Measurements from ENCODE around the gene STUM.
"Not testable (repeated sequence)": the region's sequence is repeated elsewhere in the genome, so short reads cannot be mapped to it uniquely, and the experiment has no call there.

The STUM gene

DNA sequence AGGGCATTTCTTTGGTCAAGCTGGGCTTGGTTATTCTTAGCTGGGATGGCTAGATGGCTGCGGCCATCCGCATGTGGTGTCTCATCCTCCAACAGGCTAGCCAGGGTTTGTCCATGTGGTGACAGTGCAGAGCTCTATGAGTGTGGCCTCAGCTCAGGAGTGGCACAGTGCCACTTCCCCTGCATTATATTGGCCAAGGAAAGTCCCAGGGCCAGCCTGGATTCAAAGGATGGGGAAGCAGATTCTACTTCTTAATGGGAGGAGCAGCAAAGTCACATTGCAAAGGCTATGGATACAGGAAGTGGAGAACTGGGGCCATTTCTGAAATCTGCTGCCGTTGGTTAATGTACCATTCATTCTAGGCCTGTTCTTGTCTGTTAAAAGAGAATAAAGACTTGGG lies 34.4 kb downstream of the STUM start:
- no peak for DNase-seq (ENCODE audit: low read depth)

DNA sequence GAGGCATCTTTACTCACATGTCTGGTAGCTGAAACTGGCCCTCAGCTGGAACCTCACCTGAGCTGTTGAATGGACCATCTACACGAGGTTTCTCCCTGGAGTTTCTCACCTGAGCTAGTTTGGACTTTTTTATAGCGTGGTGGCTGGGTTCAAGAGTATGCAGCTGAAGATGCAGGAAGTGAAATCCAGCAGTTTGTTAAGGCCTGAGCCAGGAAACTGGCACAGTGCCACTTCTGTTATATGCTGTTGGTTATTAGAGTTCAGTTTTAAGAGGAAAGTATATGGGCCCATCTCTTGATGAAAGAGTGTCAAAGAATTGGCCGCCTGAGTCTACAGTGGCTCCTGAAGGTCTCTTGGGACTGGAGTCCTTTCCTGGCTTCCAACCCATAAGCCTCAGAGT lies 35.6 kb downstream of the STUM start:
- no peak for DNase-seq (ENCODE audit: low read depth)

DNA sequence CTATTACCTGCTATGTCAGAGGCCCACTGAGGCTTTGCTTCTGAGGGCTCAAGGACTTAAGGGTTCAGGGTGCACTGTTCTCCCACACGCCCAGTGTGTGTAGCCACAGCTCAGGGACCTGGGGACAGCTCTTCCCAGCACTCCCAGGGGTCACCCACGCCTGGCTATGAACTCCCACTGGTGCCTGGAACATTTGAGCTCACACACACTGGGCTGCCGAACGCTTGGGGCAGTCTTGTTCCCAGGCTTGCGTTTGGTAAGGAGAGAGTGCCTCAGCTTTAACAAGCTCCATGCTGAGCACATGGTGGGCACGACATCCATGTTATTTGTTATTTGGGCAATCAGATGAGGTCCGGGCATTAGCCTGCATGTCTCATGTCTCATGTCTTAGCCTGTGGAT lies 37.6 kb downstream of the STUM start:
- DNase-seq (ENCODE audit: low read depth), result no peak

DNA sequence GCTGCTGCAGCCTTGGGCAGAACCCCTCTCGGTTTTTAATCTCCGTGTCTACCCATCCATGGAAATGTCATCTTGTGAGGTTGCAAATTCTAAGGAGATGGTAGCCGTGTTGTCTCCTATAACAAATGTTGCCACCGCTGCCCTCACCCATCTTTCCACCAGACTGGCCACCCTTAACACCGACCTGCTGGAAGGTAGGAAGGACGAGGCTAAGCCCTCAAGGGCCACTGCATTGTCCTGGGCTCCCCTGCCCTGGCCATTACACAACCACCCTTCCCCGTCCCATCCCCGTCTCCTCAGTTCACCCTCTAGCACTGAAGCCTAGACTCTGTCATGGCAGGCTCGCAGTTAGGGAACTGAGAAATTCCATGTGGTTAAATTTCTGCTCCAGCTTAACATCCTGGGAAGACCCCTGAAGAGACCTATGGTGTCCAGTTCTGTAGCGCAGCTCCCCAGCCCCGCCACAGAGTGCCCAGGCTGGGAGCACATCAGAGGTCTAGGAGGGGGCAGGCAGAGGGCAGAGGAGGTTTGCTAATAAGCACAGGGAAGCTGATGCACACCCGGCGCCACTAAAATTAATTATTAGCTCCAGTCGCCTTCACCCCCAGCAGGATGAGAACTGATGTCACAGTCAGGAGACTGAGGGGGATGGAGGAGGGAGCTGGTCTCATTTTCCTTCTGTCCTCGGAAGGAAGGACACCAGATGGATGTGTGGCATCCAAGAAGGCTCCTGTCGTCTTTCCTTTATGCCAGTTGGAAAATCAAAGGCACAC lies 38.3 kb downstream of the STUM start:
- DNase-seq (ENCODE audit: low read depth), result no peak

DNA sequence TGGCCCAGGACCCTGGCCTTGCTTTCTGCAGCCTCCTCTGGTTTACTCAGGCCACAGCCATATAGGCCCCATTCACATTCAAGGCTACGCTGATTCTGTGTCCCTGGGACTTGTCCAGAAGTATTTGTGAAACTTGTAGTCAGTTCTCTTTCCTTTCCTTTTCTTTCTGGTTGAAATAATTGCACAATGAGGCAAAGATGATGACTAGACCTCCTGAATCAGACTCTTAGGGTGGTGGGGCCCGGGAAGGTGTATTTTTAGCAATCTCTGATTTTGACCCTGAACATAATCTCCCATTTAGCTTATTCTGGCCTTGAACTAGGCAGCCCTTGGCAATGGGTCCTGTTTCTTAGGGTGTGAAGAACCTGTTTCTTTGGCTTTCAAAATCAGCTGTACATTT lies 39.9 kb downstream of the STUM start:
- no peak for DNase-seq (ENCODE audit: low read depth)

DNA sequence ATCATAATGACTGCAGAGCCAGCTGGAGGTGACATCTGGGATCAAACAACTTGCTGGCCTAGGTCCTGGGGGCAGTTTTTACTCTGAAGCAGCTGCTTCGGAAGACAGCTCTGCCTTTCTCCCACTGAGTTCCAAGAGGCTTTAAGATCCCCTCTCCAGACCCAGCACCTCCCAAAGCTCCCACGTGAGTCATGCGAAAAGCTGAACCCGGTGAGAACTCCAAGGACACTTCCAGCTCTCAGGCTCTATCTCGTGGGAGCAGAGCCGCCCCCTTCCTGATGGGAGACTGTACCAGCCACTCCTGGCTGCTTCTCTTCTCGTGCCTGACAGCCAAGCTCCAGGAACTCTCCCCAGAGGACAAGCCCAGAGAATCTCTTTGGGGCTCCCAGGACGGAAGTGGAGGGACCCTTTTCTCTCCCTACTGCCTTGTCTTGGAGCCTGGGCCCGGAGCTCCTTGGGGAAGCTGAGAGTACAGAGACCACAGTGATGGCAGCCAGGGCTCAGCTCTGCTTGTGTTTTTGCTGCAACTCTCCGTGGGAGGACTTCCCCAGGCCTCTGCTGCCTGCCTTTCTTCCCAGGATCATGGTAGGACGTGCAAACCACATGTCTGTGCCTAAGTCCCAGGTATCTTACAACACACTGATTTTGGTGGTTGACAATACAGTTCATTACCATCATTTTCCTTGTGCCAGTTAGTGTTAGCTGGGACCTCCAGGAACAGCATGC lies 40.6 kb downstream of the STUM start:
- DNase-seq (ENCODE audit: low read depth), result no peak

DNA sequence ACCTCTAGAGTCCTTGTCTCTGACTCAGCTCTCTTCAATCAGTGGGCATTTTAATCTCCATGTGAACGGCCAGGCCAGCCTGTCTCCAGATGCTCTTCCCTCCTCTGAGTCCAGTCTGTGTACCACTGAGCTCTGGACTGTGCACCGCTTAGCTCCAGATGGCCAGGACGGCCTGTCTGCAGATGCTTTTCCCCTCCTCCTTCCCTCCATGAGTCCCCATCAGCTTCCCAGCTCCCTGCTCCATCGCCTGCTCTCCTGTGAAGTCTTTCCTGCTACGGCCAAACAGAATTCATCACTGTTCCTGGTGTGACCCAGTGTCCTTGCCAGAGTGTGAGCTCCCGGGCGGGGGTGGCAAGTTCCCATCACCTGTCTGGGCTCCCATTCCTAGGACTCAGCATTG lies 42.0 kb downstream of the STUM start:
- no peak for DNase-seq (ENCODE audit: low read depth)

DNA sequence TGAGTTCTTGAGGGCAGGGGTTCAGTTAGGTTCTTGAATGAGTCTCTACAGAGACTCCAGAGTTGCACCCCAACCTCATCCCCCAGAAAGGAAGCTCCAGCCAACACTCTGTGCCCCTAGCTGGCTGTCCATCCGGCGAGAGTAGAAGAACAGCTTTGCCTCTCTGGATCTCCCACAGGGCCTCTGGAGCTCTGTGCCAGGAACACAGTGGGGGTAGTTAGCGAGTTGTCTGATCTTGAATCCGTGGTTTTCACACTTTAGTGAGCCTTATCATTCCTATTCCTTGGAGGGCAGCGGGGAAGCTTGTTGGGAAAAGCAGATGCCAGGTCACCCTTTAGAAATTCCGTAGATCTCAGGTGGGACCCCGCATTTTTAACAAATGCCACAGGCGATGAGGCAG lies 45.0 kb downstream of the STUM start:
- no peak for DNase-seq (ENCODE audit: low read depth)

DNA sequence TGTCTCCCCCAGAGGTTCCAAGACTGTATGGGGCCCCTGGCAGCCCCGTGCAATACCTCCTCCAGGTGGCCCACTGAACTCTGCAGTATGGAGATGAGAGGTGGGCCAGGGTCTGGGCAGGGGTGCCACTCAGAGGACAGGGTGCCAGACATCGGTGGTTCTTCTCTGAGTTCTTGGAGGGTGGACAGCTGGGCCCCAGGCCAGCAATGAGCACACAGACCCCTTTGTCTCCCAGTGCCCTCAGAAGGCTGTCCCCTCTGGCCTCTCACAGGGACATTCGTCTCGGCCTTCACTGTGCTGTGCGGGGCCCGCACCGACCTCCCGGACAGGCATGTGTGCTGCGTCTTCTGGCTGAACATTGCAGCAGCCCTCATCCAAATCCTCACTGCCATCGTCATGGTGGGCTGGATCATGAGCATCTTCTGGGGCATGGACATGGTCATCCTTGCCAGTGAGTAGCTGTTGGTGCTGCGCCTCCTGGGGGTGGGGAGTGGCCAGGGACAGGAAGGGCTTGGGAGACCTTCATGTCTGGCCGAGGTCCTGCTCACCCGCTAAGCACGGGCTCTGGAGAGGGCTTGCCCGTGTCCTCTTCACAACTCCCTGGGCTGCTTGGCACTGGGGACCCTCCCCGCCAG lies 48.1 kb downstream of the STUM start:
- no peak for DNase-seq (ENCODE audit: low read depth)

DNA sequence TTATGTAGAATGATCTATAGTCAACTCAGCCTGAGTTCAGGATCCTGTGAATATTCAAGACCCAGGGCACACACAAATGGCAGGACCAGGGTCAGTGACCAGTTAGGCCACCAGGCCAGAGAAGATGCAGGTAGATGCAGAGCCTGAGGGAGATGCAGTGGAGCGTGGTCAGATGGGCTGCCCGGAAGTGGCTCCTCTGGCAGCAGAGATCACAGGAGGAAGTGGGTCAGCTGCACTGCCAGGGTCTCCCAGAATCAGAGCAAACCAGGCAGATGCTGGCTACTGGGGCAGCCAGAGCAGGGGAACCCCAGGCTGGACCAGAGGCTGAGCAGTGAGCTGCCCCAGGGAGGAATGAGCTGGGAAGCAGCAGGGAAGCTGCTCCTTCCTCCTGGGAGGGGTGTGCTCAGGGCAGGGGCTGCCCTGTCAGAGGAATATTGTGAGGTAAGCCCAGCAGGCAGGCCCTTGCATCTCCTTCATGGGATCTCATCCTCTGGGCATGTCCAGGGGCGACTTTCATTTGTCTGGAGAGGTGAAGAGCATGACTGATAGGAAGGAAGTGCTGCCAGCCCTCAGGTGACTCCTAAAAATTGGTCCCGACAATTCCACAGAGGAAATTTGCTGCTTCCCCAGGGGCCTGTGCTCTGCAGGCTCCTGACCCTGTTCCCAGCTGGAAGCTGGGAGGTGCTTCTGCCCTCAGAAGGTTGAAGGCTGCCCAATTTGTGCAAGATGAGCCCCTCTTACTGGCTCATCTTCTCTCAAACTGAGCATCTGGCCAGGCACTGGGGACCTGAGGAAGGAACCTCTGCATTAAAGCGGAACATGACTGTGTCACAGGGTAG lies 49.3 kb downstream of the STUM start:
- DNase-seq (ENCODE audit: low read depth), result no peak

DNA sequence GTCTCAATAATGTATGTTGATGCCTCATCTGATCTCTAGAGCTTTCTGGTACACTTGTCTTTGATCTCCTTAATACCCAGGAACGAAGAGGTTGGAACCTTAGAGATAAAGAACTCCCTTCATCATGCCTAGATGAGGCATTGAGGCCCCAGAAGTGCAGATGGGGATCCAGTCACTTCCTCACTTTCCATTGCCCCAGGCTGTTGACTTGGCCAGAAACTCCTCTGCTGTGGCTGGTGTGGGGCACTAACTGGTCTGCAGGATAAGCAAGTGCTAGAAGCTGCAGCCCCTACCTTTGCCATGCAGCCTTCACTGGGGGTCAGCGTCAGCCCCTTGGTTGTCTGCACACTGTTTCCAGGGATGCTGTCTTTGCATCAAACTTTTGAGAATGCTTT lies 49.9 kb downstream of the STUM start:
- DNase-seq (ENCODE audit: low read depth), result no peak

DNA sequence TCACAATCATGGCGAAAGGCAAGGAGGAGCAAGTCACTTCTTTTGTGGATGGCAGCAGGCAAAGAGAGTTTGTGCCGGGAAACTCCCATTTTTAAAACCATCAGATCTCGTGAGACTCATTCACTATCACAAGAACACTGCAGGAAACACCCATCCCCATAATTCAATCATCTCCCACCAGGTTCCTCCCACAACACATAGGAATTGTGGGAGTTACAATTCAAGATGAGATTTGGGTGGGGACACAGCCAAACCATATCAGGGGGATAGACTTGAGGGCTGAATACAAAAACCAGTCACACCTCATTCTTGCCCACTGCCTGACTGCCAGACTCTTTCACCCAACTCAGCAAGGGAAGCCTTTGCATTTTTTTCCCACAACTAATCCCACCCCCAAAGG lies 50.4 kb downstream of the STUM start:
- DNase-seq (ENCODE audit: low read depth), result not testable (repeated sequence)

DNA sequence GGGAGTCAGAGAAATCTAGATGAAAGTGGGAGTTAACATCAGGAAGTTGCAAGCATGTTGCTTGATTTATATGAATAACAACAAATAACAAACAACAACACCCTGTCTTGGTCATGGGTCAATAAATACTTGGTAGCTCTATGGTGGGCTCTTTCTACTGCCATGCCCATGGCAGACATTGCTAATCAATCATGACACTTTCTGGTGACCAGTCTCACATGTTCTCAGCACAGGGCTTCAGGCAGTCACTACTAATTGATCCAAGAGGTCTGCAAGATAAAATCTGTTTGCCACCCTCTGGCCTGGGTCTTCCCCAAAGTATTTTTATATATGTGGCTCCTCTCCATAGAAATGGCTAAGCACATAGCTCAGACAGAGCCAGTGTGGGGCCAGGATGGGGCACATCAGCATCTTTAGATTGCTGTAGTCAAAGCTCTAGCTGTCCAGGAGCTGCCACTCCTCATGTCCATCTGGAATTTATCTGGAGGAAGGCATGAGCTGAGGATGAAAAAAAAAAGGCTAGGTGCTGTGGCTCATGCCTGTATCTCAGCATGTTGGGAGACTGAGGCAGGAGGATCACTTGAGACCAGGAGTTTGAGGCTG lies 51.2 kb downstream of the STUM start:
- no peak for DNase-seq (ENCODE audit: low read depth)

DNA sequence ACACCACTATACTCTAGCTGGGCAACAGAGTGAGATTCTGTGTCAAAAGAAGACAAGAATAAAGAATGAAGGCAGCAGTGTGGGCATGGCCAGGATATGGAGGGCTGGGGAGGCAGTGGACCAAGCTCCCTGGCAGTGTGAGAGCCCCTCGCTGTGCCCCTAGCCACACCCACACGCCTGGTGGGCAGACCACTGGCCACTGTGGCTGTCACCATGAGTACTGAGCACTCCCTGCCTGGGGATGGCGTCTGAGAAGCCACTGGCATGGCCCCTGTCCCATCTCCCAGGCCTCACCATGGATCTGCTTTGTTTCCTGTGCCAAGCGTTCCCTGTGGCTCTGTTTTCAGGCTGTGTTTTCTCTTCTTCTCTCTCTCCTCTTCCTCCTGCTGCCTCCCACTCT lies 51.7 kb downstream of the STUM start:
- DNase-seq (ENCODE audit: low read depth), result no peak

DNA sequence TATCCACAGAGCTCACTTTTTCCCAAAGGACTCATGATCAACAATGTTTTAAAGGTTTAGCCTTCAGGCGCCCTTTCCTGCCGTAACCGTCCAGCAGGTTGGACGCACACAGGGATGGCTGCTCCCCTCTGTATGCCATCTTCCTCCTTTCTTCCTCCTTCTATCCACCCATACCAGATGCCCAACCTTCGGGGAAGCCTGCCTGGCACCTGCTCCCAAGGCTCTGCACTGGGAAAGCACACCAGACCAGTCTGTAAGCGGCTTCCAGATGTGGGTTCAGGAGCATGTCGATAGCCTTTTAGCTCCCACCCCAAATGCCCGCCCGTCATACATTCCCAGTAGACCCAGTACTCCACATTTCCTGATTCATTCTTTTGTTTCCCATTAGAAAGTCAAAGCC lies 52.9 kb downstream of the STUM start:
- no peak for DNase-seq (ENCODE audit: low read depth)

DNA sequence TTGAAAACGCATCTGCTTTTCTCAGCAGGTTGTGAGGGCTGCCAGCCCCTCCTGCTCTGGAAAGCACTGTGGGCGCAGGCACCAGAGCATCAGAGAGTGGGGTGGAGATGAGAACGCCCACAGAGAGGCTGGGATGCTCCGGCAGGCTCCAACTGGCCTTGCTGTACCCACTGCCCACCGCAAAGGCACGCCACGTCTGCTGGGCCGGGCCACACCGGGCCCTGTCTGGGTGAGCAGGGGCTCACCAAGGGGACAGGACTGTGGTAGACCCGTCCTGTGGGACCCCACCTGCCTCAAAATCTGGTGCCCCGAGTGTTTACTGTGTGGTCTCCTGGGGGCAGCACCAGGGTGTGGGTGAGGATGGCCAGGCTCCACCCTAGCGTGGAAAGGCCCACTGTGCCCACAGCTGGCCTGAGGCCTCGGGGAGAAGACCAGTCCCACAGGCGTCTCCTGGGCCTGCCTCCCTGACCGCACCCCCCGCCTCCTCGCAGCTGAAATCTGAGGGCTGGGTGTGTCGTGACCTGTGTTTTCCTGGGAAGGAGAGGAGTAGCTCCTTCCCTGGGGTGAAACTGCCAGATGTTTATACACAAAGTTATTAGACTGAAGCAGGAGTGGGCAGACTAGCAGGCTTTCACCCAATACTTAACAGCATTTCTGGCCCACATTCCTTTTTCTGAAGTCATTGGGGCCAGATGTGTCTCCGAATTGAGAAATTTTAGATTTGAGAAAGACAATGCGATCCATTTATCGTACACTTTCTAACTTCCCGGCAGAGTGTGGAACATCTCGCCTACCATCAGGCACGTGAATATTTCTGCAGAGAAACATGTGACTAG lies 53.8 kb downstream of the STUM start:
- no peak for DNase-seq (ENCODE audit: low read depth)

DNA sequence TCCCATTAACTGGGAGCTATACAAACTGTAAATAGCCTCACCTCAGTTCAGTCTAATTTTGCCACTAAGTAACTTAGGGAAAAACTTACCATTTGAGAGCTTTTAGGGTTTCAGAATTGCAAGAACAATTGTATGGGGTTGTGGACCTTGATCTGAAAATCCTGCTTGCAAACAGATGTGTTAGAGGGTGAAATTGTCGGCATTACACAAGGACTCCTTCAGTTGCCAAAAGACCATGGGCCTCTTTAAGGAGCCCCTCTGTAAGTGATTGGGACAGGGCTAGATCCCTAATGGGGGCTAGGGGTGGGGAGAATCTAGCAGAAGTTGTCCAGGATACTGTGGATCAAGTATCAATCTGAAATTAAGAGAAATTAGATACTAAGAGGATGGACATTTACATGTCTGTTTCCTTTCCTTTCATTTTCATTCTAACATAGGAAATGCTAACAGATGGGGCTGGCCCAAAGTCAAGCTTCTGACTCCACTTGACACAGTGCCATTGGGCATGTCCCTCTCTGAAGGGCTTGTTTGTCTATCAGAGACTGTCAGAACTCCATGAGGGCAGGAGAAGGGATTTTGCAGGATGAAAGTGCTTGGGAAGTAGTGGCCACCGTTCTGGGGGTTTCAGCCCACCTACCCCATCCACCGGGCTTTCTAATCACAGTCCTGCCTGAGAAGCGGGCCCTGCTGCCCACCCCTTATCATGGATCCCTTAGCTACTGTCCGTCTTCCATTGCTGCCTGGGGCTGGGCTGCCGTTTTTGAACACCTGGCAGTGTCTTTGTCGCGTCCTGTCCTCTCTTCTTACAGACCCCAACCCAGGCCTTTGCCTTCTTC lies 54.7 kb downstream of the STUM start:
- no peak for DNase-seq (ENCODE audit: low read depth)

DNA sequence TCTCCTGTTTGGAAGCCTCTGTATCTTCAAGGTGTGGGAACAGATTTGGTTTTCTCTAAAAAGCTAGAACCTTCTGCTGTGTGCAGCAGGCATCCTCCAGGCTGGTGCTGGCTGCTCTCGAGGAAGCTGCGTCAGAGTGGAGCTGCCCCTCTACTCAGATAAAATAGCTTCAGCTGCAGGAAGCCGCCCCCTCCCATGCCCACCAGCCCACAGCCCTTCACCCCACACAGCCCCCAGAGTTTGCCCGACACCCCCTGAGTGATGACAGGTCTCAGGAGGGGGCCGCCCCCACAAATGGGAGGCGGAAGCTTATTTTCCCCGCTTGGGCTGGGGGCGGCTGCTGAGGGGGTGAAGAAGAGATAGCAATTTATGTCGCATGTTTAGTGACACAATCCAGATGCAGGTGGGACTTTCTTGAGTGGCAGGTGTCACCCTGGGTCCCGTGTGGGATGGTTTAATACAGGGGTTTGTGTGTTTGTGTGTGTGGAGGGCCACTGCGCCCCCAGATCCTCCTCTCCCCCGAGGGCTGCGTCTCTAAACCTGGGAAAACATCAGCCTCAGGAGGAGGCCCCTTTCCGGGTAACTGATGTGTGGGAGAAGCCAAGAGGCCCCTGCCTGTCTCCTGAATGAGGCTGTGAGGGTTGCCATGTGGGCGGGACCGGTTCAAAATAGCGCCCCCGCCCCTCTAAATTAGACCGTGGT lies 55.4 kb downstream of the STUM start:
- no peak for DNase-seq (ENCODE audit: low read depth)

DNA sequence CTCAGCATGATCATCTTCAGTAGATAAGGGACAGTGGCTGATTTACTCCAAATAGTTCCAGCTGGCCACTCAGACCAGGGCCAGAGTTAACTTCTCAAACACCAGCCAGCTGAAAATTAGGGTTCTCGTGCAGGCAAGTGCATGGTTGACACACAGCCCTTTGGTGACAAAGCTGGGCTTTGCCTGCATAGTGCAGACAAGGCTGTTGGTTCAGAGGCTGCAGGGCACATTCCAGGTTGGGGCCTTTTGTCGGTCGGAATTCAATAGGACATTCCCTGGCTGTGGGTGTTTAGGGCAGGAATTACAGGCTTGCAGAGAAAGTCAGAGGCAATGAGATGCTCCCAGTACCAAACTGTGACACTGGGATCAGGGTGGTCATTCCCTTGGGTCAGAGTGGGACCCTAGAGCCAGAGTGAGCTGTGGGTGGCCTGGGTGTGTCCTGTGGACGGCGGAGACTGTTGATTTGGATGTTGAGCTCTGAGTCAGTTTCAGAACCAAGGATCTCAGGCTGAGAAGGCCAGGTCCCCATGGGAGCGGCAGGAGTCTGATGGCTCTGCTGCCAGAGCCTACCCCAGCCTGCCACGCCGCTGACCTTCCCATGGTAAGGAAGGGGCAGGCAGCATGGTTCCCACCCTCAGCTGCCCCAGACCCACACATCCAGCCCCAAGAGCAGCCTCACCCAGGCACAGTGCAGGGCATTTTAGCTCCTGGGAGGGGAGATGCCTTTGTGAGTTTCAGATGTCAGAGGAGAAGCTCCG lies 56.2 kb downstream of the STUM start:
- no peak for DNase-seq (ENCODE audit: low read depth)
